GM12892 (cell line): ENCODE measurements around the gene KLHL5.

Experiments used
- POLR2A ChIP-seq: IDR thresholded peaks from 2 replicates; pipeline ENCODE4 v1.6.1; 2011; ENCODE audit warnings: low read depth, low read length, control low read depth
- POLR2AphosphoS5 ChIP-seq: IDR thresholded peaks from 2 replicates; pipeline ENCODE4 v1.6.1; 2011; ENCODE audit warnings: low read depth, low read length, control low read depth
- TAF1 ChIP-seq: IDR thresholded peaks from 2 replicates; pipeline ENCODE4 v1.6.1; 2011; ENCODE audit warnings: low read depth, mild to moderate bottlenecking, control low read depth, low read length, borderline replicate concordance

GRCh38 chr4:39104255-39104654 lies 42.2 kb downstream of the KLHL5 start:
- TF ChIP-seq POLR2A (no peak), POLR2AphosphoS5 (no peak), TAF1 (no peak)
